HCT116 (cell line): ENCODE results near the gene LLCFC1. TPM values are rescaled to one million over a fixed set of nuclear protein-coding genes. Genes with fewer than 3 reads are reported as not detected.
A peak's percentile ranks its signal among the peaks of the same experiment; 100 is the strongest.

Experiments used
- ATAC-seq: fragments of 200-7000 bp; cut with Tn5 transposase; 2 replicates; pipeline ENCODE4 v1.9.1; 2020; ENCODE audit warnings: mild to moderate bottlenecking, moderate library complexity
- Bru-seq: library from RNA; stranded (reverse); fragments of 400-500 nt; gene quantifications from one replicate; lab custom pipeline; 2021; lab: Mats Ljungman, UMichigan
- BruChase-seq, 2 experiments: library from RNA; stranded (reverse); fragments of 400-500 nt; gene quantifications; one replicate each; lab custom pipeline; 2021; lab: Mats Ljungman, UMichigan
- BruUV-seq: library from RNA; stranded (reverse); fragments of 400-500 nt; replicated peaks from 2 replicates; lab custom pipeline; 2021; lab: Mats Ljungman, UMichigan
- CTCF ChIA-PET: fragments of 300-600 bp; sonication (Branson Sonifier 250); formaldehyde crosslinking; loops from one replicate; lab custom pipeline; 2021; ENCODE audit warnings: antibody characterized with exemption; lab: Charles Lee
- POLR2A ChIA-PET: fragments of 300-600, 350-600 bp; sonication (Branson Sonifier 250); formaldehyde crosslinking; loops from one replicate; lab custom pipeline; 2021; ENCODE audit warnings: antibody characterized with exemption; lab: Charles Lee
- RAD21 ChIA-PET, 2 experiments: fragments of 300-600 bp; sonication (Branson Sonifier 250); formaldehyde crosslinking; loops; one replicate each; lab custom pipeline; 2023; ENCODE audit warnings: low total read pairs in 2 of 2; ENCODE audit not compliant: uncharacterized antibody in 2 of 2, unreplicated experiment in 2 of 2, low non-redundant PET in 1 of 2; lab: Charles Lee
- DNase-seq: peaks from one replicate; pipeline ENCODE4 v3.0.0-alpha.2; 2010; ENCODE audit warnings: low read depth, low spot score
- H2AFZ ChIP-seq: fragments of 200-600 bp; shearing (Covaris generic), sonication (generic); 2 replicates; pipeline ENCODE4 v1.6.1; 2017; ENCODE audit warnings: low read depth, mixed run types, mixed read lengths, antibody characterized with exemption, low read length; ENCODE audit not compliant: poor library complexity, severe bottlenecking
- H3K27ac ChIP-seq: 2 replicates; pipeline ENCODE4 v1.5.1; 2012; ENCODE audit warnings: low read depth, low read length
- H3K27me3 ChIP-seq: fragments of 200-600 bp; sonication (generic); 2 replicates; pipeline ENCODE4 v1.6.1; 2016; ENCODE audit warnings: mixed run types, low read length, mixed read lengths; ENCODE audit not compliant: insufficient read depth
- H3K36me3 ChIP-seq, 2 experiments: fragments of 200-500 bp in 1 of 2; fragments of 200-600 bp in 1 of 2; sonication (Bioruptor generic) in 1 of 2; sonication (generic) in 1 of 2; 2 replicates each; pipeline versions ENCODE4 v1.5.1 to v1.6.1; 2014 to 2016; ENCODE audit warnings: low read length in 2 of 2, inconsistent platforms in 1 of 2, mixed read lengths in 1 of 2, mixed run types in 1 of 2; ENCODE audit not compliant: insufficient read depth in 2 of 2, control insufficient read depth in 1 of 2
- H3K4me1 ChIP-seq, 2 experiments: fragments of 200-600 bp in 1 of 2; sonication (generic) in 1 of 2; 2 replicates each; pipeline versions ENCODE4 v1.5.1 to v1.6.1; 2012 to 2017; ENCODE audit warnings: low read length in 2 of 2, inconsistent platforms in 1 of 2, mild to moderate bottlenecking in 1 of 2, mixed read lengths in 1 of 2, mixed run types in 1 of 2, moderate library complexity in 1 of 2; ENCODE audit not compliant: insufficient read depth in 2 of 2, control insufficient read depth in 1 of 2
- H3K4me2 ChIP-seq: fragments of 200-600 bp; sonication (generic); 2 replicates; pipeline ENCODE4 v1.6.1; 2017; ENCODE audit warnings: mixed run types, low read length, mixed read lengths
- H3K4me3 ChIP-seq, 2 experiments: fragments of 200-600 bp in 1 of 2; sonication (generic) in 1 of 2; replicated peaks in 1 of 2; 2 replicates each; pipeline ENCODE4 v1.5.1; 2011 to 2016; ENCODE audit warnings: low read length in 2 of 2, control low read depth in 1 of 2, low read depth in 1 of 2, mild to moderate bottlenecking in 1 of 2, mixed read lengths in 1 of 2, mixed run types in 1 of 2
- H3K79me2 ChIP-seq: fragments of 200-600 bp; sonication (generic); 2 replicates; pipeline ENCODE4 v1.6.1; 2017; ENCODE audit warnings: mild to moderate bottlenecking, mixed run types, low read length, moderate library complexity, mixed read lengths; ENCODE audit not compliant: insufficient read depth
- H3K9ac ChIP-seq: fragments of 200-600 bp; sonication (generic); 2 replicates; pipeline ENCODE4 v1.6.1; 2016; ENCODE audit warnings: low read length, mixed read lengths
- H3K9me2 ChIP-seq: fragments of 200-600 bp; sonication (generic), shearing (Covaris generic); 2 replicates; pipeline ENCODE4 v1.6.1; 2017; ENCODE audit warnings: mixed run types, mild to moderate bottlenecking, moderate library complexity; ENCODE audit not compliant: insufficient read depth
- H3K9me3 ChIP-seq, 2 experiments: fragments of 200-500 bp in 1 of 2; fragments of 200-600 bp in 1 of 2; sonication (Bioruptor generic) in 1 of 2; sonication (generic) in 1 of 2; 2 replicates each; pipeline ENCODE4 v1.6.1; 2014 to 2017; ENCODE audit warnings: low read length in 2 of 2, mixed read lengths in 2 of 2, inconsistent platforms in 1 of 2, low read depth in 1 of 2, mild to moderate bottlenecking in 1 of 2, mixed run types in 1 of 2, moderate library complexity in 1 of 2; ENCODE audit not compliant: control insufficient read depth in 1 of 2, insufficient read depth in 1 of 2
- H4K20me1 ChIP-seq: fragments of 200-600 bp; sonication (generic), shearing (Covaris generic); 2 replicates; pipeline ENCODE4 v1.6.1; 2017; ENCODE audit warnings: mixed run types, mild to moderate bottlenecking, moderate library complexity; ENCODE audit not compliant: insufficient read depth
- CBX3 ChIP-seq: IDR thresholded peaks from 2 replicates; pipeline ENCODE4 v1.6.1; 2012; ENCODE audit warnings: low read depth
- CEBPB ChIP-seq: IDR thresholded peaks from 2 replicates; pipeline ENCODE4 v1.6.1; 2012; ENCODE audit warnings: low read depth
- CTCF ChIP-seq, 3 experiments: fragments of 200-600 bp in 1 of 3; sonication (generic) in 1 of 3; IDR thresholded peaks in 2 of 3; conservative IDR thresholded peaks in 1 of 3; 2 replicates each; pipeline ENCODE4 v1.5.1; 2012 to 2017; ENCODE audit warnings: low read depth in 2 of 3, low read length in 2 of 3, antibody characterized with exemption in 1 of 3, borderline replicate concordance in 1 of 3, control low read depth in 1 of 3, mild to moderate bottlenecking in 1 of 3, mixed read lengths in 1 of 3, mixed run types in 1 of 3, moderate library complexity in 1 of 3; ENCODE audit not compliant: insufficient read depth in 1 of 3
- EZH2 ChIP-seq: fragments of 200-600 bp; sonication (generic); IDR thresholded peaks from 2 replicates; pipeline ENCODE4 v1.6.1; 2017; ENCODE audit warnings: antibody characterized with exemption, mixed run types
- FOSL1 ChIP-seq: IDR thresholded peaks from 2 replicates; pipeline ENCODE4 v1.6.1; 2012; ENCODE audit warnings: low read depth
- JUND ChIP-seq: IDR thresholded peaks from 2 replicates; pipeline ENCODE4 v1.6.1; 2012
- RAD21 ChIP-seq: IDR thresholded peaks from 2 replicates; pipeline ENCODE4 v1.6.1; 2012; ENCODE audit warnings: low read depth, mild to moderate bottlenecking
- TCF7L2 ChIP-seq: IDR thresholded peaks from 2 replicates; pipeline ENCODE4 v1.7.0; 2011; ENCODE audit warnings: borderline replicate concordance, inconsistent platforms; ENCODE audit not compliant: insufficient read depth, insufficient read length; ENCODE audit errors: extremely low read depth
- YY1 ChIP-seq: IDR thresholded peaks from 2 replicates; pipeline ENCODE4 v1.6.1; 2011; ENCODE audit warnings: low read length, low read depth, moderate library complexity, mild to moderate bottlenecking; ENCODE audit not compliant: insufficient replicate concordance; ENCODE audit errors: extremely low read depth
- ZBTB33 ChIP-seq: IDR thresholded peaks from 2 replicates; pipeline ENCODE4 v1.6.1; 2011; ENCODE audit warnings: mild to moderate bottlenecking, low read length, moderate library complexity; ENCODE audit not compliant: insufficient replicate concordance; ENCODE audit errors: extremely low read depth
- ZNF274 ChIP-seq: fragments of 200-500 bp; sonication (Bioruptor generic); IDR thresholded peaks from 2 replicates; pipeline ENCODE4 v1.6.1; 2014; ENCODE audit warnings: mild to moderate bottlenecking, low read depth, low read length, inconsistent platforms
- intact Hi-C: fragments of 100-400 bp; cut with micrococcal nuclease; formaldehyde crosslinking; loops from 2 replicates; pipeline ENCODE4 v1.10.0; 2022
- long read RNA-seq: library from polyadenylated mRNA; unstranded; transcript quantifications from one replicate; pipeline ENCODE4 v2.0.0, GENCODE V29; 2021; ENCODE audit not compliant: unreplicated experiment
- polyA plus RNA-seq: library from polyadenylated mRNA; unstranded; fragments of >200 nt; gene quantifications from 2 replicates; pipeline ENCODE4 v1.2.1, GENCODE V29; 2012; ENCODE audit warnings: missing spikeins
- total RNA-seq: library from RNA; stranded (reverse); gene quantifications from one replicate; pipeline ENCODE4 v1.2.1, GENCODE V29; 2021; ENCODE audit not compliant: unreplicated experiment

Gene LLCFC1
- total RNA-seq (not detected), Bru-seq, nascent RNA (not detected), BruChase-seq, experiment 1, labeled RNA remaining after a 6-hour chase (not detected), BruChase-seq, experiment 2, labeled RNA remaining after a 2-hour chase (not detected)
- not detected in 2 replicates for polyA plus RNA-seq
- long read RNA-seq: 0 reads

GRCh38 chr7:142939226-142939910 is at the start of gene LLCFC1:
Gene LLCFC1, plus strand, starts transcription at chr7:142939484. Its CDS starts 138 bp downstream, at chr7:142939622.
- Histone ChIP-seq H3K27me3 (no peaks in the 10 kb centered on the region), H3K27ac (no peak within 1 kb of the TSS), H3K9ac (no peak within 1 kb of the TSS), H3K4me3 (no peak within 1 kb of the TSS), H3K36me3 (no peaks in the 10 kb centered on the region), H3K9me2 (no peaks in the 10 kb centered on the region), H3K4me2 (no peak within 1 kb of the TSS), H3K9me3 (no peaks in the 10 kb centered on the region), H4K20me1 (no peaks in the 10 kb centered on the region), H3K4me1 (no peaks in the 10 kb centered on the region), H3K79me2 (no peaks in the 10 kb centered on the region), H2AFZ (no peak within 1 kb of the TSS)
- ChIA-PET RAD21 (no interaction called here), CTCF (no interaction called here), POLR2A (no interaction called here)
- peak; percentile 19 for DNase-seq
- ATAC-seq: peak; percentile 95
- intact Hi-C loops: no loop called here
- BruUV-seq: no TSS peak
- TF ChIP-seq RAD21 (peak; percentile 36), CTCF (IDR thresholded peaks at IDR 0.05 in 2 of 3, conservative IDR thresholded peaks at IDR 0.05 in 1 of 3; ENCODE audit: borderline replicate concordance in 1 of 3, insufficient read depth in 1 of 3, low read depth in 2 of 3, low read length in 2 of 3) (peak; percentile 68 to 95 (median 79)), EZH2 (no peak), YY1 (peak; percentile 39)

- Histone ChIP-seq H3K79me2 (no peaks in the 10 kb centered on the region), H3K4me1 (peaks cover 4 to 10% of the 10 kb centered on the region in 2 experiments; a peak in 3 of 4 replicates), H3K27ac (no peak overlapping the region), H3K9me3 (no peaks in the 10 kb centered on the region), H3K27me3 (peaks cover 5% of the 10 kb centered on the region; the same call in 1 of the 2 replicates), H3K4me3 (no peak overlapping the region), H3K9me2 (no peaks in the 10 kb centered on the region), H3K4me2 (no peak overlapping the region), H4K20me1 (no peaks in the 10 kb centered on the region), H2AFZ (no peak overlapping the region), H3K9ac (no peak overlapping the region), H3K36me3 (no peaks in the 10 kb centered on the region)
- intact Hi-C loops: no loop called here
- ChIA-PET CTCF (no interaction called here), POLR2A (no interaction called here), RAD21 (no interaction called here)
- no peak for ATAC-seq
- no peak for DNase-seq
- TF ChIP-seq TCF7L2 (no peak), ZBTB33 (no peak), RAD21 (no peak), YY1 (no peak), ZNF274 (no peak), CBX3 (no peak), CEBPB (no peak), JUND (no peak), FOSL1 (no peak), EZH2 (no peak)
- BruUV-seq: no TSS peak
Measured at GRCh38 chr7:142889816-142890215, 49.5 kb upstream of the LLCFC1 start.
